ENCODE measurements around the gene DPF3. TPM values are rescaled to one million over a fixed set of nuclear protein-coding genes. Genes with fewer than 3 reads are reported as not detected.

Gene DPF3
- total RNA-seq, 1 donor from 2014 or later = 0.11 TPM

GRCh38 chr14:72826039-72826438 is 67.9 kb downstream of the DPF3 start:
- intact Hi-C loops (cut with DNase I) = no loop called here
- Histone ChIP-seq H3K9me3 (no peaks in the 10 kb centered on the region), H3K27ac (no peak overlapping the region), H3K27me3 (no peaks in the 10 kb centered on the region), H3K36me3 (no peaks in the 10 kb centered on the region), H3K4me1 (no peaks in the 10 kb centered on the region), H3K4me3 (no peak overlapping the region)
- no peak for TF ChIP-seq CTCF (IDR thresholded peaks at IDR 0.05)
- no peak for DNase-seq (ENCODE audit: low spot score in 2 of 2)

- no peaks in the 10 kb centered on the region for H3K9me3 ChIP-seq
- H3K27ac ChIP-seq = no peak overlapping the region
- no peaks in the 10 kb centered on the region for H3K4me1 ChIP-seq
- H3K27me3 ChIP-seq = no peaks in the 10 kb centered on the region
- intact Hi-C loops (cut with DNase I) = no loop called here
- no peak for DNase-seq (ENCODE audit: low spot score in 2 of 2)
- H3K36me3 ChIP-seq = no peaks in the 10 kb centered on the region
- no peak for TF ChIP-seq CTCF (IDR thresholded peaks at IDR 0.05)
- no peak overlapping the region for H3K4me3 ChIP-seq
These were observed 68.4 kb downstream of the DPF3 start for GRCh38 chr14:72825486-72825885.

GRCh38 chr14:72824051-72824450 is 69.8 kb downstream of the DPF3 start:
- H3K36me3 ChIP-seq = no peaks in the 10 kb centered on the region
- no peak for DNase-seq (ENCODE audit: low spot score in 2 of 2)
- H3K9me3 ChIP-seq = no peaks in the 10 kb centered on the region
- no peaks in the 10 kb centered on the region for H3K27me3 ChIP-seq
- no peaks in the 10 kb centered on the region for H3K4me1 ChIP-seq
- TF ChIP-seq CTCF (IDR thresholded peaks at IDR 0.05) = no peak
- intact Hi-C loops (cut with DNase I) = no loop called here
- H3K27ac ChIP-seq = no peak overlapping the region
- no peak overlapping the region for H3K4me3 ChIP-seq

GRCh38 chr14:72822946-72823611 is 70.8 kb downstream of the DPF3 start:
- Histone ChIP-seq H3K27me3 (no peaks in the 10 kb centered on the region), H3K9me3 (no peaks in the 10 kb centered on the region), H3K4me3 (no peak overlapping the region), H3K27ac (no peak overlapping the region), H3K4me1 (no peaks in the 10 kb centered on the region), H3K36me3 (no peaks in the 10 kb centered on the region)
- no peak for DNase-seq (ENCODE audit: low spot score in 2 of 2)
- intact Hi-C loops (cut with DNase I) = no loop called here
- no peak for TF ChIP-seq CTCF (IDR thresholded peaks at IDR 0.05)

GRCh38 chr14:72818998-72819397 is 74.9 kb downstream of the DPF3 start:
- Histone ChIP-seq H3K4me3 (no peak overlapping the region), H3K27me3 (no peaks in the 10 kb centered on the region), H3K9me3 (no peaks in the 10 kb centered on the region), H3K36me3 (no peaks in the 10 kb centered on the region), H3K27ac (no peak overlapping the region), H3K4me1 (no peaks in the 10 kb centered on the region)
- intact Hi-C loops (cut with DNase I) = loop anchor here (10.0 kb wide), 1 partner anchor 264 kb away; no protein-coding TSS in a partner anchor
- no peak for DNase-seq (ENCODE audit: low spot score in 2 of 2)
- no peak for TF ChIP-seq CTCF (IDR thresholded peaks at IDR 0.05)

Measured in ascending aorta (tissue), 2 donors.